Activated naive CD8-positive, alpha-beta T cell treated with anti-CD3 and anti-CD28 coated beads, Interleukin-2, amount 10 ng/mL, durations not matched to agents 7 days and 5 days (primary cell): Measurements from ENCODE around the gene SYT9. TPM values are rescaled to one million over a fixed set of nuclear protein-coding genes. Genes with fewer than 3 reads are reported as not detected.

ENCODE experiments used
- ATAC-seq: fragments of 150-1000 bp; cut with Tn5 transposase; one replicate; pipeline ENCODE4 v1.10.0; 2021; ENCODE audit warnings: low read depth, moderate library complexity
- POLR2A ChIA-PET: fragments of 350-600 bp; sonication (Branson Sonifier 250); formaldehyde crosslinking; loops from one replicate; lab custom pipeline; 2021; ENCODE audit warnings: antibody characterized with exemption; lab: Charles Lee
- DNase-seq: peaks from one replicate; pipeline ENCODE4 v3.0.0; 2021
- H3K27ac Mint-ChIP-seq: one replicate; pipeline ENCODE4 v1.8.0; 2022; ENCODE audit warnings: mild to moderate bottlenecking, mixed read lengths
- H3K27me3 Mint-ChIP-seq: one replicate; pipeline ENCODE4 v1.8.0; 2022; ENCODE audit warnings: mild to moderate bottlenecking, moderate library complexity, mixed read lengths
- H3K36me3 Mint-ChIP-seq: one replicate; pipeline ENCODE4 v1.8.0; 2021; ENCODE audit warnings: mild to moderate bottlenecking, mixed read lengths
- H3K4me1 Mint-ChIP-seq: one replicate; pipeline ENCODE4 v1.8.0; 2021; ENCODE audit warnings: mixed read lengths
- H3K4me3 Mint-ChIP-seq: one replicate; pipeline ENCODE4 v1.8.0; 2022; ENCODE audit warnings: mild to moderate bottlenecking, moderate library complexity, mixed read lengths
- H3K9me3 Mint-ChIP-seq: one replicate; pipeline ENCODE4 v1.8.0; 2021; ENCODE audit warnings: mixed read lengths
- total RNA-seq, 2 experiments: library from RNA; stranded (reverse); gene quantifications; one replicate each; pipeline ENCODE4 v1.2.3, GENCODE V29; 2021

Gene SYT9
- total RNA-seq, 2 experiments from 2014 or later = not detected

- ATAC-seq = no peak
- Mint-ChIP-seq H3K4me1 (no peaks in the 10 kb centered on the region), H3K36me3 (no peaks in the 10 kb centered on the region), H3K4me3 (no peak overlapping the region), H3K9me3 (no peaks in the 10 kb centered on the region), H3K27me3 (peaks cover 44% of the 10 kb centered on the region), H3K27ac (no peak overlapping the region)
- no peak for DNase-seq
- POLR2A ChIA-PET = no interaction called here
Observed at GRCh38 chr11:7254731-7255291, 3.1 kb downstream of the SYT9 start.

- H3K27ac Mint-ChIP-seq = no peak overlapping the region
Observed at GRCh38 chr11:7256943-7257342, 5.2 kb downstream of the SYT9 start.

DNA sequence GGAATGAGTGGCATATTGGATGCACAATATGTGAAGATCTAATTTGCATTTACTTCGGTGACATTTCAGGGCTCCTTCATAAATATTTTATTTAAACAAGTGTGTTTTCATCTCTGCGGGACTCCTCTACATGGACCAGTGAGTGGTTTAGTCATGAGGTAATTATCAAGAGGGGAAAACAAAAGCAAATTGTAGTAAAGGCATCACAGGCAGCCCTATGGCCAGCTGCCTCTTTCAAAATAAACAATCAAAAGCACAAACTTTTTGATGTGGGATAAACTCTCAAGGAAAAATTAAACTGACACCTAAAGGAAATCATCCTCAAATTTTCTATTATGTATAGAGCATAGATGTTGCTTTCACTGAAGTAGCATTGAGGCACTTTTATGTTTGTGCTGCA lies 6.0 kb downstream of the SYT9 start:
- POLR2A ChIA-PET = no interaction called here
- Mint-ChIP-seq H3K36me3 (no peaks in the 10 kb centered on the region), H3K27ac (no peak overlapping the region), H3K27me3 (peaks cover 27% of the 10 kb centered on the region), H3K4me1 (no peaks in the 10 kb centered on the region), H3K9me3 (no peaks in the 10 kb centered on the region), H3K4me3 (no peak overlapping the region)
- DNase-seq (no peak), ATAC-seq (no peak)

More at GRCh38 chr11:7256943-7257342, 5.2 kb downstream of the SYT9 start:
- H3K36me3 Mint-ChIP-seq = no peaks in the 10 kb centered on the region
- ATAC-seq (no peak), DNase-seq (no peak)
- no peaks in the 10 kb centered on the region for H3K4me1 Mint-ChIP-seq
- H3K4me3 Mint-ChIP-seq = no peak overlapping the region
- peaks cover 30% of the 10 kb centered on the region for H3K27me3 Mint-ChIP-seq
- H3K9me3 Mint-ChIP-seq = no peaks in the 10 kb centered on the region
- POLR2A ChIA-PET = no interaction called here

GRCh38 chr11:7261578-7261977 lies 9.9 kb downstream of the SYT9 start:
- Mint-ChIP-seq H3K27me3 (peaks cover 9% of the 10 kb centered on the region), H3K4me3 (no peak overlapping the region), H3K36me3 (no peaks in the 10 kb centered on the region)

DNA sequence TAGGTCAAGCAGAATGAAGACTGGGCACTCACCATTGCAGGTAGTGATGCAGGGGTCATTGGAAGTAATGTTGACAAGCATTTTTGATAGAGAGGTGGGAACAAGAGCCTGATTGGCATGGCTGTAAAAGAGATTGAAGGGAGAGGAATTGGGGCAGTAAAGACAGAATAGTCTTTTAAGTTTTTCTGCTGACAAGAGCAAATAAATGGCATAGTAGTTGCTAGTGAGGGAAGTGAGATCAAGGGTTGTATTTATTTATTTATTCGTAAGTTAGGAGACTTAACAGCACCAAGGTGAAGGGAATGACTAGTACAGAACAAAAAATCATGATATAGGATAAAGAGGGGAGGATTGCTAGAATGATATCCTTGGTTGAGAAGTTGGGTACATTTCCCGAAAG lies 11.0 kb downstream of the SYT9 start:
- H3K4me1 Mint-ChIP-seq = no peaks in the 10 kb centered on the region
- POLR2A ChIA-PET = no interaction called here
- ATAC-seq (no peak), DNase-seq (no peak)
- peaks cover 11% of the 10 kb centered on the region for H3K27me3 Mint-ChIP-seq
- H3K4me3 Mint-ChIP-seq = no peak overlapping the region
- H3K36me3 Mint-ChIP-seq = no peaks in the 10 kb centered on the region
- no peak overlapping the region for H3K27ac Mint-ChIP-seq
- H3K9me3 Mint-ChIP-seq = no peaks in the 10 kb centered on the region

More at GRCh38 chr11:7261578-7261977, 9.9 kb downstream of the SYT9 start:
- POLR2A ChIA-PET = no interaction called here
- DNase-seq = no peak
- Mint-ChIP-seq H3K27ac (no peak overlapping the region), H3K9me3 (no peaks in the 10 kb centered on the region), H3K4me1 (no peaks in the 10 kb centered on the region)
- ATAC-seq = no peak

- H3K36me3 Mint-ChIP-seq = no peaks in the 10 kb centered on the region
- POLR2A ChIA-PET = no interaction called here
- H3K27ac Mint-ChIP-seq = no peak overlapping the region
- peaks cover 8% of the 10 kb centered on the region for H3K27me3 Mint-ChIP-seq
- H3K4me3 Mint-ChIP-seq = no peak overlapping the region
- no peaks in the 10 kb centered on the region for H3K4me1 Mint-ChIP-seq
- DNase-seq (no peak), ATAC-seq (no peak)
- H3K9me3 Mint-ChIP-seq = no peaks in the 10 kb centered on the region
Observed at GRCh38 chr11:7263842-7264241, 12.1 kb downstream of the SYT9 start.

- POLR2A ChIA-PET = no interaction called here
- no peak overlapping the region for H3K27ac Mint-ChIP-seq
- DNase-seq (no peak), ATAC-seq (no peak)
- H3K27me3 Mint-ChIP-seq = peaks cover 6% of the 10 kb centered on the region
- H3K4me1 Mint-ChIP-seq = no peaks in the 10 kb centered on the region
- no peaks in the 10 kb centered on the region for H3K9me3 Mint-ChIP-seq
- H3K36me3 Mint-ChIP-seq = no peaks in the 10 kb centered on the region
- no peak overlapping the region for H3K4me3 Mint-ChIP-seq
Observed at GRCh38 chr11:7268758-7269157, 17.1 kb downstream of the SYT9 start.

DNA sequence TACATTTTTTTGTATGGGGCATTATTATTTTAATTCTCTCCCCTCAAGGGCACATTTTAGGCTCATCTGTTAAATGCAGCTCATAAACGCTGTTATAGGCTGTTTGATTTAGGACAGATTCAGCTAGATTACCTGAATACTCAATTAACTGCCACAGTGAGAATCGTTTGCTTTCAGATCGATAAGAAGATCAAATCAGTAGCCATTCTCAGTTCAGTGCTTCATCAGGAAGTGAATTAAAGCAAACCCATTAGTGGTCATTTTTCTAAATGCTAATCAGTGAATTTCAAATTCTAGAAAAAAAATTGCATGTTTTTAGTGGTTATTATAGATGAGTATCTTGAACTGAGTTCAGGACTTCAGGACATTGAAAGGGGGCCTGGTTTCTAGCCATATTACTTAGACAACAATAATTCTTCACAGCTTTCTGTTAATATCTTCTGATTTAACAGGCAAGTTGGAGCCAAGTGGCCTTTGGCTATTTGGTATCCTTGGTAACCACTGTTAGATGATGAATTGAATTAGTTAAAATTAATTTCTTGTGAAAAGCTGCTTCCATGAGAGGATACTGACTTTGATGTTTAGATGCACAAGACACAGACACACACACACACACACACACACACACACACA lies 18.6 kb downstream of the SYT9 start:
- H3K4me3 Mint-ChIP-seq = no peak overlapping the region
- peaks cover 6% of the 10 kb centered on the region for H3K27me3 Mint-ChIP-seq

DNA sequence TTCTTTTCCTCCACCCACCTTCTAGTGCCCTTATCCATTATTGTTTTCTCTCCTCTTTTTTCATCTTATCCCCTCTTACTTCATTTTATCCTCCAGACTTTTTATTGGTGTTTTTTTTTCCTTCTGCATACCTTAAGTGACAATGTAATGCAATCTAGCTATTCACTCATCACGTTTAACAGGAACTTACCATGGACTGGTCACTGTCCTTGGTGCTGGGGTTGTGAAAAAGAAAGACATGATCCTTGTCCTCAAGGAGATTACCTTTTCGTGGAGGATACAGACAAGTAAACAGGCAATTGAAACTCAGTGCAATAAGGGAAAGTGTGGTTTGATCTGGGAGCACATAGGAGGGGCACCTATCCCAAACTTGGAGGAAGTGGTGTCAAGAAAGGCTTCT lies 20.7 kb downstream of the SYT9 start:
- no peak for DNase-seq
- Mint-ChIP-seq H3K9me3 (no peaks in the 10 kb centered on the region), H3K27ac (no peak overlapping the region), H3K4me1 (no peaks in the 10 kb centered on the region), H3K27me3 (peaks cover 2% of the 10 kb centered on the region), H3K36me3 (no peaks in the 10 kb centered on the region), H3K4me3 (no peak overlapping the region)
- POLR2A ChIA-PET = no interaction called here
- no peak for ATAC-seq

More for the DNA sequence above, 18.6 kb downstream of the SYT9 start:
- DNase-seq = no peak
- no peaks in the 10 kb centered on the region for H3K4me1 Mint-ChIP-seq
- no peaks in the 10 kb centered on the region for H3K36me3 Mint-ChIP-seq
- H3K27ac Mint-ChIP-seq = no peak overlapping the region
- H3K9me3 Mint-ChIP-seq = no peaks in the 10 kb centered on the region
- POLR2A ChIA-PET = no interaction called here
- no peak for ATAC-seq

DNA sequence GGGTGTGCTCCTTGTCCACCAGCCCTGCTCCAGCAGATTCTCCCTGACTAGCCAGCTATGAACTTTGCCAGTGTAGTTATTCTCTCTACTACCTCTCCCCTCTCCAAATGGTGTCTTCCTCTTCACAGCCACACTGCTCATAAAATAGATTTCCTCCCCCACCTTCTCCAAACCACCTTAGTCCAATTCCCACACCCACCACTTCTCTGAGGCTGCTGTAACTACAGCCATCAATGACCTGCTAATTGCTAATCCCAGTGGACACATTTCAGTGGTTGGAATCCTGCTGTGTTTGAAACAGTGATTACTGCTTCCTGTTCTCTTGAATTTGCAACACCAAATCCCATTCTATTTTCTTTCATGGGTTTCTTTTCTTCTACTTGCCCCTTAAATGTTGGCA lies 23.4 kb downstream of the SYT9 start:
- POLR2A ChIA-PET = no interaction called here
- ATAC-seq = no peak

GRCh38 chr11:7278314-7278917 lies 26.7 kb downstream of the SYT9 start:
- ATAC-seq = no peak
- Mint-ChIP-seq H3K36me3 (no peaks in the 10 kb centered on the region), H3K4me1 (no peaks in the 10 kb centered on the region), H3K27ac (no peak overlapping the region), H3K4me3 (no peak overlapping the region), H3K9me3 (no peaks in the 10 kb centered on the region), H3K27me3 (no peaks in the 10 kb centered on the region)
- POLR2A ChIA-PET = no interaction called here
- no peak for DNase-seq

More for the DNA sequence above, 23.4 kb downstream of the SYT9 start:
- no peaks in the 10 kb centered on the region for H3K27me3 Mint-ChIP-seq
- H3K4me3 Mint-ChIP-seq = no peak overlapping the region
- no peaks in the 10 kb centered on the region for H3K9me3 Mint-ChIP-seq
- no peak overlapping the region for H3K27ac Mint-ChIP-seq
- H3K36me3 Mint-ChIP-seq = no peaks in the 10 kb centered on the region
- no peak for DNase-seq
- no peaks in the 10 kb centered on the region for H3K4me1 Mint-ChIP-seq

GRCh38 chr11:7279676-7280075 lies 28.0 kb downstream of the SYT9 start:
- H3K9me3 Mint-ChIP-seq = no peaks in the 10 kb centered on the region
- POLR2A ChIA-PET = no interaction called here
- H3K4me3 Mint-ChIP-seq = no peak overlapping the region
- H3K36me3 Mint-ChIP-seq = no peaks in the 10 kb centered on the region
- no peak for DNase-seq
- no peaks in the 10 kb centered on the region for H3K4me1 Mint-ChIP-seq
- no peaks in the 10 kb centered on the region for H3K27me3 Mint-ChIP-seq
- no peak for ATAC-seq
- no peak overlapping the region for H3K27ac Mint-ChIP-seq

DNA sequence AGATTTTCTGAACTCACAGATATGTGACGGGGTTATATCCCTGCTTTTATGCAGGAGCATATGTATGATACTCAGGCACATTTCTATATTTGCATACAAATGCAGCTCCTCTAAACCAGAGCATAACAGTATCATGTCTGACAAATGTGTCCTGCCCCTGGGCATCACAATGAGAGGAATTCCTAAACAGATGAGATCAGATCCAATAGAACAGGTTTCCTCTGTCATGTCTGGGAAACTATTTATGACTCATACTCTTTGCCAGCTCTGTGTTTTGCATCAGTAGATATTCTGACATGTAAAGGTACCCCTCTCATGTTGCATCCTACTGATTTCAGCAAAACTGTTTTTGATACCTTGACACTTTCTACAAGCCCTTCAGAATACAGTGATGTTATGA lies 29.4 kb downstream of the SYT9 start:
- H3K27ac Mint-ChIP-seq = no peak overlapping the region
- H3K27me3 Mint-ChIP-seq = no peaks in the 10 kb centered on the region
- H3K9me3 Mint-ChIP-seq = peaks cover 2% of the 10 kb centered on the region
- no peaks in the 10 kb centered on the region for H3K36me3 Mint-ChIP-seq
- POLR2A ChIA-PET = no interaction called here
- H3K4me1 Mint-ChIP-seq = no peaks in the 10 kb centered on the region
- DNase-seq (no peak), ATAC-seq (no peak)
- no peak overlapping the region for H3K4me3 Mint-ChIP-seq

DNA sequence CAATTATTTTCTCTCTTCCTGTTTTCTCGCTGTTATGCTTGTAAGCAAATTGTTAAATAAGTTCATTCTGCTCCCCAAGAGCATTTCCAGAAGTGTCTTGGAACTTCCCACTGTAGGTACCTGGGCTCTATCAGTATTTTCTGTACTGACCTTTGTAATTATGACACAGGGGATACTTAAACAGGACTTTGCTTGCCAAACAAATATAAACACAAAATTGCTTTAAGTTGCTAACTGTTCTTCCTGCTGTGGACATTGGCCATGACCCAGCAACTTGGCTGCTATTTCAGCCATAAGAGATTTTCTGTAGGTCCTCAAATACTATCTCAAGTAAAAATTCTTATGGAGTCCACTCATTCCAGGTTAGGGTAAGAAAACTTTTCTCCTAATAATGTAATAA lies 30.1 kb downstream of the SYT9 start:
- Mint-ChIP-seq H3K9me3 (peaks cover 4% of the 10 kb centered on the region), H3K4me1 (no peaks in the 10 kb centered on the region), H3K36me3 (no peaks in the 10 kb centered on the region), H3K27me3 (no peaks in the 10 kb centered on the region), H3K27ac (no peak overlapping the region), H3K4me3 (no peak overlapping the region)
- POLR2A ChIA-PET = no interaction called here
- DNase-seq = no peak
- no peak for ATAC-seq
